AG09319 (cell line): ENCODE results near the gene INPP5F.

Source experiments
- DNase-seq: peaks from one replicate; pipeline ENCODE4 v3.0.0-alpha.2; 2010; ENCODE audit warnings: low read depth; ENCODE audit errors: extremely low read depth
- TF ChIP-seq, protein P1 (sequence below): IDR thresholded peaks from 2 replicates; pipeline ENCODE4 v1.5.1; 2011; ENCODE audit warnings: low read depth, mild to moderate bottlenecking, inconsistent platforms, low read length, moderate library complexity

Gene INPP5F

GRCh38 chr10:119737039-119737663, 11.3 kb downstream of the INPP5F start:
- no peak for DNase-seq
- TF ChIP-seq, protein P1, sequence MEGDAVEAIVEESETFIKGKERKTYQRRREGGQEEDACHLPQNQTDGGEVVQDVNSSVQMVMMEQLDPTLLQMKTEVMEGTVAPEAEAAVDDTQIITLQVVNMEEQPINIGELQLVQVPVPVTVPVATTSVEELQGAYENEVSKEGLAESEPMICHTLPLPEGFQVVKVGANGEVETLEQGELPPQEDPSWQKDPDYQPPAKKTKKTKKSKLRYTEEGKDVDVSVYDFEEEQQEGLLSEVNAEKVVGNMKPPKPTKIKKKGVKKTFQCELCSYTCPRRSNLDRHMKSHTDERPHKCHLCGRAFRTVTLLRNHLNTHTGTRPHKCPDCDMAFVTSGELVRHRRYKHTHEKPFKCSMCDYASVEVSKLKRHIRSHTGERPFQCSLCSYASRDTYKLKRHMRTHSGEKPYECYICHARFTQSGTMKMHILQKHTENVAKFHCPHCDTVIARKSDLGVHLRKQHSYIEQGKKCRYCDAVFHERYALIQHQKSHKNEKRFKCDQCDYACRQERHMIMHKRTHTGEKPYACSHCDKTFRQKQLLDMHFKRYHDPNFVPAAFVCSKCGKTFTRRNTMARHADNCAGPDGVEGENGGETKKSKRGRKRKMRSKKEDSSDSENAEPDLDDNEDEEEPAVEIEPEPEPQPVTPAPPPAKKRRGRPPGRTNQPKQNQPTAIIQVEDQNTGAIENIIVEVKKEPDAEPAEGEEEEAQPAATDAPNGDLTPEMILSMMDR = no peak

- peak; percentile 23 for DNase-seq
- TF ChIP-seq, protein P1 = no peak
Observed at GRCh38 chr10:119737823-119738222, 12.0 kb downstream of the INPP5F start.

DNA sequence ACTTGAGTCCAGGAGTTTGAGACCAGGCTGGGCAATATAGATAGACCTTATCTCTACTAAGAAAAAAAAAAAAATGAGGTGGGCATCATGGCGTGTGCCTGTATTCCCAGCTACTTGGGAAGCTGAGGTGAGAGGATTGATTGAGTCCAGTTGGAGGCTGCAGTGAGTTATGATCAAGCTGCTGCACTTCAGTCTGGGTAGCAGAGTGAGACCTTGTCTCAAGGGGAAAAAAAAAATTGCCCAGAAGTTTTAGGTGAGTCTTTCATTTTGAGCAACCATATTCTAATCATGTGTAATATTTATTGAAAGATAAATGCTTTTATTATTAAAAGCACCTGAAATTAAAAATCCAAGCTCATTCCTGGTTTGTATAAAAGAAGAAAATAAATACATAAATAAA, 13.1 kb downstream of the INPP5F start:
- TF ChIP-seq, protein P1 = no peak
- DNase-seq = no peak

DNA sequence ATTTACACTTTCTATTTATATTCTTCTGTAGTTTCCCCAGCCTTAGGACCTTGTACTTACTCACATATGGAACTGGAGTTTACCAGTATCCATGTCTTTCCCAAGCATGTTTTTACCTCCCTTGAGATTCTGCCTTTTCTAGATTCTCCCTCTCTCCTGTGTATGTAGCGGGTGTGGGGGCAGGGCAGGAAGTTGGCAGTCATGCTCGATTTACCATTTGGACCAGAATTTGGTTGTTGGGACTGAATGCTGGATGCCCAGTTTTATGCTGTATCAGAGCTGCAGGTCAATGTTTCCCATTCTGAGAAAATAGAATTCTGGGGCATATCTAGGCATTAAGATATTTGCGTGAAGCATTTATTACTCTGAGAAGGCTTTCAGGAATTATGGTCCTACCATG, 14.2 kb downstream of the INPP5F start:
- TF ChIP-seq, protein P1 = no peak
- no peak for DNase-seq

DNA sequence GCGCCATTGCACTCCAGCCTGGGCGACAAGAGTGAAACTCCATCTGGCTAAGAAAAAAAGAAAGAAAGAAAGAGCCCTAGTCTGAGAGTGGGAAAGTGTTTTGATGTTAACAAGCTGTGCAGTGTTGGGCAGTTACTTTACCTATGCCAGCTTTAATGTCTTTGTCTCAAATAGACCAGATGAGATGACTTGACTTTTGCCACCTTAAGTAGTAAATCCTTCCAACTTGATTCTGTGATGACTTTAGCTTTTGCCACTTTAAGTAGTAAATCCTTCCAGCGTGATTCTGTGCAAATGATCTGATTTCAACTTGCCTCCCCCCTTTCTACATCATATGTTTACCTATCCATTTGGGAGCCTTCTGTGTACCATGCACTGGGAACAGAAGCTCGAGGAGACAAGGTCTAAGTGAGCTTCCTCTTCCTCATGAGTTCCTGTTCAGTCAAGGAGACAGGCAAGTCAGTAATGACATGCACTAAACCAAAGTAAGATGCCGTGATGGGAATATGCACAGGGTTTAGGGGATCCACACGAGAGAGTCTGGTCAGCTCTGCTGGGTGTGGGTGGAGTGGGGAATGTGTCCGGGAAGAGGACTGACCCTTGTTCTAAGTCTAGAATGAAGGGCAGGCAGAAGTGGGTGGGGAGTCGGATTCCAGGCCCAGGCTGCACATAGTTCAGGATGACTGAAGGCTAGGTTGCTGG, 17.2 kb downstream of the INPP5F start:
- DNase-seq = no peak
- TF ChIP-seq, protein P1 = no peak

DNA sequence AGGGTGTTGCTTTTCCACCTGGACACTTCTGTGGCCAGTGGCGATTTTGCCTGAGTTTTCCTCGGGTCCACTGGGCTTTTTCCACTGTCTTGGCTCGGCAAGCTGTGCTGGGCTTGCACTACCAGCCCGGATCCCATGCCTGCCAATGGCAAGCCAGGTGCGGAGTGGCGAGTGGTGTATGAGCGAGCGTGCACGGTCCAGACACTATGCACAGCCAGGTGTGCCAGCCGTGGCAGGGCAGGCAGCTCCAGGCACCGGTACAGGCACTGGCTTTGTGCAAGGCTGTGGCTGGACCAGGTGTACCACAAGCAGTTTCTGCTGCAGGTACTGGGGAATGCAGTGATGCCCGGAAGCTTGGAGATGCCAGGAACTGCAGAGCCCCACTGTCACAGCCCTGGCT, 22.1 kb downstream of the INPP5F start:
- DNase-seq = no peak
- TF ChIP-seq, protein P1 = no peak

DNA sequence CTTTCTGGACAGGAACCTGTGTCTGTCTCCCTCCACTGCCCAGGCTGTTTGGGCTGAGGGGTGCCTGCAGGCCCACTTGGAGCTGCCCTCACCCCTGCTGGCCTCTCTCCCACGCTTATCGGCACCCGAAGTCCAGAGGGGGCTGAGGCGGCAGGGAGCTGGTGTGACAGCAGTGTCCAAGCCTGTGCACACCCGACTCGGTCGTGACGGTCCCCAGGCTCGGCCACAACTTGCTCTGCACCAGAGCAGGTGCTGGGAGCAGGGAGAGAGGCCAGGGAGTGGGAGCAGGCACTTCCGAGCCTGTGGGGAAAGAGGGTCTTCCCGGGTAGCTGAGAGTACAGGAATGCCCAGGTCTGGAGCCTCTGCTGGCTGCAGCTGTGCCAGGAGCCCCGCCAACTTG, 23.0 kb downstream of the INPP5F start:
- TF ChIP-seq, protein P1 = no peak
- DNase-seq = no peak
